ENCODE results near the gene SDC3.

Gene SDC3

GRCh38 chr1:30822966-30823581, 85.5 kb downstream of the SDC3 start:
- Mint-ChIP-seq H3K36me3 (ENCODE audit: low read depth) (no peaks in the 10 kb centered on the region), H3K4me1 (ENCODE audit: low read depth) (peaks cover 33% of the 10 kb centered on the region), H3K4me3 (peak overlapping the region; percentile 8), H3K27me3 (peaks cover 66% of the 10 kb centered on the region), H3K27ac (peak overlapping the region; percentile 84), H3K9me3 (no peaks in the 10 kb centered on the region)
- intact Hi-C loops (cut with micrococcal nuclease), result loop anchor here (5.0 kb wide), 1 partner anchor 34 kb away; no protein-coding TSS in a partner anchor

- intact Hi-C loops (cut with micrococcal nuclease), result loop anchor here (5.0 kb wide), 1 partner anchor 35 kb away; no protein-coding TSS in a partner anchor
- H3K9me3 Mint-ChIP-seq, result no peaks in the 10 kb centered on the region
- peaks cover 56% of the 10 kb centered on the region for H3K27me3 Mint-ChIP-seq
- no peak overlapping the region for H3K27ac Mint-ChIP-seq
- H3K4me1 Mint-ChIP-seq (ENCODE audit: low read depth), result peaks cover 33% of the 10 kb centered on the region
- H3K4me3 Mint-ChIP-seq, result no peak overlapping the region
- no peaks in the 10 kb centered on the region for H3K36me3 Mint-ChIP-seq (ENCODE audit: low read depth)
Observed at GRCh38 chr1:30822006-30822405, 86.6 kb downstream of the SDC3 start.

DNA sequence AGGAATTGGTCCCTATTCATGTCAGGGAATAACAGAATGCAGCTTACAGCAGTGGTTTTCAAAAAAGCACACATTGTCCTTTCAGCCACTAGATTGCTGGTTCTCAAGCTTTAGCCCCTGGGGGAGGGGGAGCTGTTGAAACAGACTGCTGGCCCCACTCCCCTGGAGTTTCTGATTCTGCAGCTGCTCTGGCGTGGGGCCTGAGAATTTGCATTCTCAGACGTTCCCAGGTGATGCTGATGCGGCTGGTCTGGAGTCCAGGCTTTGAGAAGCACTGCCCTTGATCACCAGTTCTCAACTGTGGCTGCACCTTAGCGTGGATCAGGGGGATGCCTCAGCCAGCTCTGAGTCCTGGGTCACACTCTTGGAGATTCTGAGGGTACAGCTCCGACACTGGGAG, 88.3 kb downstream of the SDC3 start:
- peaks cover 26% of the 10 kb centered on the region for H3K4me1 Mint-ChIP-seq (ENCODE audit: low read depth)
- no peak overlapping the region for H3K4me3 Mint-ChIP-seq
- H3K9me3 Mint-ChIP-seq, result no peaks in the 10 kb centered on the region
- intact Hi-C loops (cut with micrococcal nuclease), result loop anchor here (5.0 kb wide), 1 partner anchor 37 kb away; no protein-coding TSS in a partner anchor
- peaks cover 40% of the 10 kb centered on the region for H3K27me3 Mint-ChIP-seq
- H3K36me3 Mint-ChIP-seq (ENCODE audit: low read depth), result no peaks in the 10 kb centered on the region
- no peak overlapping the region for H3K27ac Mint-ChIP-seq
